ENCODE measurements around the gene ITPR2.

GRCh38 chr12:26360062-26360461, 472.9 kb downstream of the ITPR2 start:
- TF ChIP-seq CTCF (CRISPR knock-in tag; IDR thresholded peaks at IDR 0.05) (no peak), CCDC6 (CRISPR knock-in tag; IDR thresholded peaks at IDR 0.05) (no peak), ZNF543 (CRISPR knock-in tag; IDR thresholded peaks at IDR 0.05) (no peak), EP300 (IDR thresholded peaks at IDR 0.05; ENCODE audit: low read depth in 2 of 2, low read length in 2 of 2) (no peak), EP300 (CRISPR knock-in tag; IDR thresholded peaks at IDR 0.05; ENCODE audit: borderline replicate concordance) (no peak), EZH2 (conservative IDR thresholded peaks at IDR 0.05; ENCODE audit: low read depth, low read length) (no peak), JUN (CRISPR knock-in tag; IDR thresholded peaks at IDR 0.05) (no peak), ZNF138 (CRISPR knock-in tag; IDR thresholded peaks at IDR 0.05; ENCODE audit: low read depth) (no peak), YY1 (IDR thresholded peaks at IDR 0.05; ENCODE audit: insufficient read depth, insufficient replicate concordance, low read depth, low read length) (no peak), CBX2 (IDR thresholded peaks at IDR 0.05; ENCODE audit: low read depth, low read length) (no peak), CBX2 (CRISPR knock-in tag; IDR thresholded peaks at IDR 0.05; ENCODE audit: low read depth) (no peak), ZNF547 (CRISPR knock-in tag; IDR thresholded peaks at IDR 0.05) (no peak), POLR2A (IDR thresholded peaks at IDR 0.05; ENCODE audit: insufficient read depth in 1 of 2, low read depth in 2 of 2, low read length in 2 of 2) (no peak), BRCA1 (CRISPR knock-in tag; IDR thresholded peaks at IDR 0.05) (no peak), ASH2L (IDR thresholded peaks at IDR 0.05; ENCODE audit: insufficient read length, low read depth, low read length) (no peak)
